Stimulated activated CD4-positive, alpha-beta T cell treated with anti-CD3 and anti-CD28 coated beads, Interleukin-12 subunit alpha, Interleukin-12 subunit beta, amount 100 ng/mL, for 48 hours (primary cell): ENCODE measurements around the gene MUC3A.

Experiments used
- DNase-seq, 3 donors: peaks; one replicate each; pipeline ENCODE4 v3.0.0-alpha.2; 2020; ENCODE audit warnings: low read depth in 2 of 3, low spot score in 1 of 3

The MUC3A gene

DNA sequence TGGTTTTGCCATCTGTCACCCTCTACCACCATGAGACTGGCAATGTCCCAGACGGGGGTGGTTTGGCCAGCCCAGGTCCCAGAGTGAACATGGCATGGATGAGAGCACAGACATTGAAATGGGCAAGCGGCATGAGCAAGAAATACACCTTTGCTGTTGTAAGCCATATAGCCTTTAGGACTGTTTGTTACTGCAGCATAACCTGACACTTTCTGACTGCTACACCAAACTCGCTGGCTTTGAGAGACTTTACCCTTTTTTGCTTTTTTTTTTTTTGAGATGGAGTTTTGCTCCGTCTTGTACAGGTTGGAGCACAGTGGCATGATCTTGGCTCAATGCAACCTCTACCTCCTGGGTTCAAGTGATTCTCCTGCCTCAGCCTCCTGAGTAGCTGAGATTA is 5.2 kb upstream of the MUC3A start:
- no peak for DNase-seq

DNA sequence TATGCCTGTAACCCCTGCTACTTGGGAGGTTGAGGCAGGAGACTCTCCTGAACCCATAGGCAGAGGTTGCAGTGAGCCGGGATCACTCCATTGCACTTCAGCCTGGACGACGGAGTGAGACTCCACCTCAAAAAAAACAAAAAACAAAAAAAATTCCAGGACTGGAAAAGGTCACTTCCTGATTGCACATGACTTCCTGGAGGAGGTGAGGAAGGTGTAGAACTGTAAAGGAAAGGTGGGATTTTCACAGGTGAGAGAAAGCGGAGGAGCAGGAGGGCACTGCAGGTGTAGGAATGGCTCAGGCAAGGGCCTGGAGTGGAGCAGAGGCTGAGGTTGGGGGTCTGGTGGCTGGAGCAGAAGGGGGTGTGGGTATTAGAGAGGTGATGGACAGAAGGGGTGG is 3.2 kb upstream of the MUC3A start:
- no peak for DNase-seq

DNA sequence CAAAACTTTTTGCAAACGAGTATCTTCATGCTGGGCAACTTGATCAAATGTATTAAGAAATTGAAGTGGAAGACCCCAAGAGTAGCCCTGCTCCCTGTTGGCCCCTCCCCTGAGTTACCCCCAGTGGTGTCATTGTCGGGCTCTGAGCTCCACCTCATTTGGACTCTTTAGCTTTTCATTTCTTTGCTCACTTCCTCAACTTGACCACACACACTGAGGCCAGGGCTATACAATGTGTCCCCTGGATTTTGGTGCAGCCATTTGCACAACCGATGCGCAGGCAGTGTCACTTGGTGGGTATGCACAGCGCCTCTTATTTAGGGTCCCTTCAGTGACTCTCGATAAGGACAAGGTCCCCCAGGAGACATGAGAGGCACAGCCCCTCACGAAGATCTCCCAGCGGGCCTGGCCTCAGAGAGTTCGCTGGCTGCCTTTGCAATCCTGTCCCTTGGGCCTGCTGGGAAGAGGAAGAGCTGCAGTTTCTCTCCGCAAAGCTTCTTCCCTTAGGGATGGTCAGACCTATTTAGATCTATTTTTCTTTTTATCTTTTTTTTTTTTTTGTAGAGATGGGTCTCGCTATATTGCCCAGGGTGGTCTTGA is 2.5 kb upstream of the MUC3A start:
- no peak for DNase-seq

DNA sequence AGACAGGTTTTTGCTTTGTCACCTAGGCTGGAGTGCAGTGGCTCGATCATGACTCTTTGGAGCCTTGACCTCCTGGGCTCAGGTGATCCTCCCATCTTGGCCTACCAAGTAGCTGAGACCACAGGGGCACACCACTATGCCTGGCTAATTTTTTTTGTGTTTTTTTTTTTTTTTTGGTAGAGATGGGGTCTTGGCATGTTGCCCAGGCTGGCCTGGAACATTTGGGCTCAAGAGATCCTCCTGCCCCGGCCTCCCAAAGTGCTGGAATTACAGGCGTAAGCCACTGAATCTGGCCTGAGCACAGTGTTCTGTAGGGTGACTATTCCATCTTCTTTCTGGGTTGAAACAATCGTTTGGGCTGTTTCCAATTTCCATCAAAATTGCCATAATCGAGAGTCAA is 1.5 kb upstream of the MUC3A start:
- no peak for DNase-seq

DNA sequence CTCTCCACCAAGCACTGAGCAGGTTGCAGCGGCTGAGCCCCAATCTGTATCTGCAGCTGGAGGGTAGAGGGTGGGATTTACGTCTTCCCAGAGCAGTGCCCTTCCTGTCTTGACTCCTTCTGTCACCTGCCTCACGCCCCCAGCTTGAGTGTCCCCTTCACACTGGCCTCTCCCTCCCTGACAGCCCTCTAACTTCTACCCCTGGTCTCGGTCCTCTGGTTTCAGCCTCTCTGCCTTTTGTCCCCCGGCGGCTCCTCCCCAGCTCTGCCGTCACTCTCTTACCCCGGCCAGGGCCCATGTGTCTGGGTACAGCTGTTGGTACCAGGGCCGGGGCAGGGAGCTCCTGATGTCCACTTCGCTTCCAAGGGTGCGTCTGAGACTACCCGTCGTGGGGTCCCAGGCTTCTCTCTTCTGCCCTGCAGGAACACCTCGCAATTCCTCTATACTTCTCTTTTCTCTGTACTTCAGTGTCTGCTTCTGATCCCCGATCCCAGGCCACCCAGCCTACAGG is 654 bp downstream of the MUC3A start:
- no peak for DNase-seq

DNA sequence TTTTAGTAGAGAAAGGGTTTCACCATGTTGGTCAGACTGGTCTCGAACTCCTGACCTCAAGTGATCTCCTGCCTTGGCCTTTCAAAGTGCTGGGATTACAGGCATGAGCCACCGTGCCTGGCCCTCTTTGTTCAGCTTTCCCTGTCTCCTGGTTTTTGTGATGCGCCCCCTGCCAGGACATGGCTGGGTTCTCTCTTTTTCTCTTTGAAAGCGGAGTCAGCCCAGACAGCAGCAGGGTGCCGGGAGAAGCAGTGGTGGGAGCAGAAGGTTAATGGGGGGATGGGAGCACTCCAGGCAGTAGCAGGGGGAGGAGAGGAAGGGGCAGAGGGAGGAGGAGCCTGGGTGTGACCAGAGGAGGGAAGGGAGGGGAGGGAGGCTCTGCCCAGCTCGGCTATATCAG is 1.8 kb downstream of the MUC3A start:
- no peak for DNase-seq

DNA sequence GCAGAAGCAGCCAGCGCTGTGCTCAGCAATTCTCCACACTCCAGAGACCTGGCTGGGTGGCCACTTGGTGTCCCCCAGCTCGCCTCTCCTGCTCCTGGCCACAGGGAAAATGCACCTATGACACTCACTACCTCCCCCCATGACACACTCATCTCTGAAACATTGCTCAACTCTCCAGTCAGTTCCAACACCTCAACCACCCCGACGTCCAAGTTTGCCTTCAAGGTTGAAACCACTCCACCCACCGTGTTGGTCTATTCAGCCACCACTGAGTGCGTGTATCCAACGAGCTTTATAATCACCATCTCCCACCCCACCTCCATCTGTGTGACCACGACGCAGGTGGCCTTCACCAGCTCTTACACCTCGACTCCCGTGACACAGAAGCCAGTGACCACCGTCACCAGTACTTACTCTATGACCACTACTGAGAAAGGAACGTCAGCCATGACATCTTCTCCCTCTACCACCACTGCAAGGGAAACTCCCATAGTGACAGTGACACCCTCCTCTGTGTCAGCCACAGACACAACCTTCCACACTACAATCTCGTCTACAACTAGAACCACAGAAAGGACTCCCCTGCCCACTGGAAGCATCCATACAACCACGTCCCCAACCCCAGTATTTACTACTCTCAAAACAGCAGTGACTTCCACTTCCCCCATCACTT is 2.7 kb downstream of the MUC3A start:
- no peak for DNase-seq

DNA sequence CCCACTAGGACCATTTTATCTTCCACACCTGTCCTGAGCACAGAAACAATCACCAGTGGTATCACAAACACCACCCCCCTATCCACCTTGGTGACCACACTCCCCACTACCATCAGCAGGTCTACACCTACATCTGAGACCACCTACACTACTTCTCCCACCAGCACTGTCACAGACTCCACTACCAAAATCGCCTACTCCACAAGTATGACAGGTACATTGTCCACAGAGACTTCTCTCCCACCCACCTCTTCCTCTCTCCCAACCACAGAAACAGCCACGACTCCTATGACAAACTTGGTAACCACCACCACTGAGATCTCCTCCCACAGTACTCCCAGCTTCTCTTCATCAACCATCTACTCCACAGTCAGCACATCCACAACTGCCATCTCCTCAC is 3.3 kb downstream of the MUC3A start:
- DNase-seq: no peak

DNA sequence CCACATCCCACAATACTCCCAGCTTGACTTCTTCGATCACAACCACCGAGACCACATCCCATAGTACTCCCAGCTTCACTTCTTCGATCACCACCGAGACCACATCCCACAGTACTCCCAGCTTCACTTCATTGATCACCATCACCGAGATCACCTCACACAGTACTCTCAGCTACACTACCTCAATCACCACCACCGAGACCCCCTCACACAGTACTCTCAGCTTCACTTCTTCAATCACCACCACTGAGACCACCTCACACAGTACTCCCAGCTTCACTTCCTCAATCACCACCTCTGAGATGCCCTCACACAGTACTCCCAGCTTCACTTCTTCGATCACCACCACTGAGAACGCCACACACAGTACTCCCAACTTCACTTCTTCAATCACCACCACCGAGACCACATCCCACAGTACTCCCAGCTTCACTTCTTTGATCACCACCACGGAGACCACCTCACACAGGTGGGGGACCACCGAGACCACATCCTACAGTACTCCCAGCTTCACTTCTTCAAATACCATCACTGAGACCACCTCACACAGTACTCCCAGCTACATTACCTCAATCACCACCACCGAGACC is 8.6 kb downstream of the MUC3A start:
- DNase-seq: no peak

DNA sequence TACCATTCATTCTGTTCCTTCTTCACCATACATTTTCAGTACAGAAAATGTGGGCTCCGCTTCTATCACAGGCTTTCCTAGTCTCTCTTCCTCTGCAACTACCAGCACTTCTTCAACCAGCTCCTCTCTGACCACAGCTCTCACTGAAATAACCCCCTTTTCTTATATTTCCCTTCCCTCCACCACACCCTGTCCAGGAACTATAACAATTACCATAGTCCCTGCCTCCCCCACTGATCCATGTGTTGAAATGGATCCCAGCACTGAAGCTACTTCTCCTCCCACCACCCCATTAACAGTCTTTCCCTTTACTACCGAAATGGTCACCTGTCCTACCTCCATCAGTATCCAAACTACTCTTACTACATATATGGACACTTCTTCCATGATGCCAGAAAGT is 10.6 kb downstream of the MUC3A start:
- no peak for DNase-seq

DNA sequence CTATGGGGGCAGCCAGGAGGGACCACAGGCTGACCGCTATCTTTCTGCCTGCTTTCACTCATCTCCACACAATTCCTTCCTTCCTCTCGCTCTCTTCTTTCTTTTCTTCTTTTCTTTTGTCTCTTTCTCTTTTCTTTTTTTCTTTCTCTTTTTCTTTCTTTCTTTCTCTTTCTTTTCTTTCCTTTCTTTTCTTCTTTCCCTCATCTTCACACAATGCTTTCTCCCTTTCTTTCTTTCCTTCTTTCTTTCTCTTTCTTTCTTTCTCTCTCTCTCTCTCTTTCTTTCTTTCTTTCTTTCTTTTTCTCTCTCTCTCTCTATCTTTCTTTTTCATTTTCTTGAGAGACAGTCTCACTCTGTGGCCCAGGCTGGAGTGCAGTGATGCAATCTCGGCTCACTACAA is 13.2 kb downstream of the MUC3A start:
- no peak for DNase-seq

DNA sequence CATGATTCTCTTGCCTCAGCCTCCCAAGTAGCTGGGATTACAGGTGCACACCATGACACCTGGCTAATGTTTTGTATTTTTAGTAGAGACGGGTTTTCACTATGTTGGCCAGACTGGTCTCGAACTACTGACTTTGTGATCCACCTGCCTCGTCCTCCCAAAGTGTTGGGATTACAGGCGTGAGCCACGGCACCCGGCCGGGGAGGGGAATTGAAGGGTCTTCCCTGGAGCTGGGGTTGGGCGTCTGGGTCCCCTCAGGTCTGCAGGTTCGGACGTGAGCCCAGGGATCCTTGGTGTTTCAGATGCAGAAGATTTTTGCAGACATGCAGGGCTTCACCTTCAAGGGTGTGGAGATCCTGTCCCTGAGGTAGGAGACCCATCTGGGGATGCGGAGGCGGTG is 14.1 kb downstream of the MUC3A start:
- no peak for DNase-seq

DNA sequence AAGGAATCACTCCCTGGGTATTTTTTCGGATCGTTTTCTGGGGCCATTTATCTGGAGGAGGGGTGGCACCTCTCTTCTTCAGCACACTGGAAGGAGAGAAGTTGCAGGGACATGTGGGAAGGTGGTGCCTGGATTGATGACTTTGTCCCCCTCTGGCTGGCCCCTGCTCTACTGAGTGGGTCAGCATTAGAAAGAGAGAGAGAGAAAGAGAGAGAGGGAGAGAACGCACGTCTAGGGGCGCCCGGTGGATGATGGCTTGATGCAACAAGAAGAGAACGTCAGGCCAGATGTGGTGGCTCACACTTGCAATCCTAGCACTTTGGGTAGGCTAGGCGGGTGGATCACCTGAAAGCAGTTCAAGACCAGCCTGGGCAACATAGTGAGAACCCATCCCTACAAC is 14.5 kb downstream of the MUC3A start:
- DNase-seq: no peak

DNA sequence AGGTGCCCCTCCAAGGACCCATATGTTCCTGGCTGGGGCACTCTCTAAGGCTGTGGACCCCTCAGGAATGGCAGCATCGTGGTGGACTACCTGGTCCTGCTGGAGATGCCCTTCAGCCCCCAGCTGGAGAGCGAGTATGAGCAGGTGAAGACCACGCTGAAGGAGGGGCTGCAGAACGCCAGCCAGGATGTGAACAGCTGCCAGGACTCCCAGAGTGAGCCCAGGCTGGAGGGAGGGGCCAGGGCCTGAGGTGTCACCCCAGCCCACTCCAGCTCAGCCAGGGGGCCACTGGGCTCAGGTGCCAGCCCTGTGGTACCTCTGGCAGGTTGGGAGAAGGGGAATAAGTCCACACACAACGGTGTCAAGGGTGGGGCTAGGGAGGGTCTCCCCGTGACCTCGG is 15.3 kb downstream of the MUC3A start:
- DNase-seq: no peak

DNA sequence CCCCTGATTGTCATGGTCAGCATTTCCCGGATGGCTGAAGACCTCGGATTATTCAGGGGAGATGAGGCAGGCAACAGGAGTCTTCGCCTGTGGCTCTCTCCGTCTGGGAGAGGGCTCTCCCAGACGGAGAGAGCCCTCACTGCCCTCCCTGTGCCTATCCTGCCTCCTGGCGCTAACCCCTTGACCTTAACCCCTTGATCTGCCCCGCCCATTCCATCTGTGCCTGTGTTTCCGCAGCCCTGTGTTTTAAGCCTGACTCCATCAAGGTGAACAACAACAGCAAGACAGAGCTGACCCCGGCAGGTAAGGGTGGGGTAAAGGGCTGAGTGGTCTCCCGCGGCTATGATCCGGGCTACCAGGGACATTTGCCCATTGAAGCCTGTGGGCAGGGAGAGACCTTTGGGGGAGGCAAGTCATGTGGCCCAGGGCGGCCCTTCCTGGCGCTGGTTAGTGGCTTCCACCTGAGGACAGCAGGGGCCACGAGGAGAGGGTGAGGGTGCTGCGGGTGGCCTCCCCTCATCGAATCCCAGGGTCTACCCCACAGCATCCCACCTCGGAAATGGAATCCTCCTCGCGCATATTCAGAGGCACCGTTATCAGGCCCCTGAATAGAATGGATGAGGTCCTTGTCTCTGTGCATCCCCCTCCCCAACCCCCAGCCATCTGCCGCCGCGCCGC is 15.8 kb downstream of the MUC3A start:
- no peak for DNase-seq

DNA sequence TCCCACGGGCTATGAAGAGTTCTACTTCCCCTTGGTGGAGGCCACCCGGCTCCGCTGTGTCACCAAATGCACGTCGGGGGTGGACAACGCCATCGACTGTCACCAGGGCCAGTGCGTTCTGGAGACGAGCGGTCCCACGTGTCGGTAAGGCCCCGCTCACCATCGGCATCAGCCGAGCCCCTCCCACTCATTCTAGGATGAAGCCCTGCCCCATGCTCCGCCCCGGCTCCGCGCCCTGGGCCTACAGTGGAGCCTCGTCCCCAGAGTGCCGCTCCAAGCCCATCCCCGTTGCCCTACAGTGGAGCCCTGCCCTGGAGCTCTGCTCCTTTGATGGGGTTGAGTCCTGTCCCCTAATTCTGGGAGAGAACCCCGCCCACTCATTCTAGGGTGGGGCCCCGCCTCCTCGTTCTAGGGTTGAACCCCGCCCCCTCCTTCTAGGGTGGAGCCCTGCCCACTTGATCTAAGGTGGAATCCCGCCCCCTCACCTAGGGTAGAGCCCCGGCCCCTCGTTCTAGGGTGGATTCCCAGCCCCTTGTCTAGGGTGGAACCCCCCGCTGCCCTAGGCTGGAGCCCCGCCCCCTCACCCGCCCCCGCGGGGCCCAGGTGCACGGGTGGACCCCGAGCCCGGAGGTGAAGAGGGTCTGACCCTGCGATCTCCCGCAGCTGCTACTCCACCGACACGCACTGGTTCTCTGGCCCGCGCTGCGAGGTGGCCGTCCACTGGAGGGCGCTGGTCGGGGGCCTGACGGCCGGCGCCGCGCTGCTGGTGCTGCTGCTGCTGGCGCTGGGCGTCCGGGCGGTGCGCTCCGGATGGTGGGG is 16.6 kb downstream of the MUC3A start:
- DNase-seq: peak; percentile 72 to 85 (median 80)

DNA sequence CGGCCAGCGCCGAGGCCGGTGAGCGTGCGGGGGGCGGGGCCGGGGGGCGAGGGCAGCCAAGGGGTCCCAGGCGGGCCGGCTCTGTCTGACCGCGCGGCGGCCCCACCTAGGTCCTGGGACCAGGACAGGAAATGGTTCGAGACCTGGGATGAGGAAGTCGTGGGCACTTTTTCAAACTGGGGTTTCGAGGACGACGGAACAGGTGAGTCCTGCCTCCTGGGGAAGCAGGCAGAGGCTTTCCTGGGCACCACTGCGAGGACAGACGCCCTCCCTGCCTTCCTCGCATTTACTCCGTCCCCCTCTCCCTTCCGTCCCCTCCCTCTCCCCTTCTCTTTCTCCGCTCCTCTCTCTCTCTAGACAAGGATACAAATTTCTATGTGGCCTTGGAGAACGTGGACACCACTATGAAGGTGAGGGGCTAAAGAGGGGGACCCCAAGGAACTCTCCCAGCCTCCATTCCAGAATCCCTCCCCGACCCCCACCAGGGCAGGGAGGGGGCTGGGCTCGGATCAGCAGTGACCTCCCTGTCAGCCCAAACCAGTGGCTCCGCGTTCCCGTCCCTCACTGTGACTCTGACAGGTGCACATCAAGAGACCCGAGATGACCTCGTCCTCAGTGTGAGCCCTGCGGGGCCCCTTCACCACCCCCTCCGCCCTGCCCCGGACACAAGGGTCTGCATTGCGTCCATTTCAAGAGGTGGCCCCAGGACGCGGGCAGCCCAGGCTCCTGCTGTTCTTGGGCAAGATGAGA is 17.4 kb downstream of the MUC3A start:
- no peak for DNase-seq

DNA sequence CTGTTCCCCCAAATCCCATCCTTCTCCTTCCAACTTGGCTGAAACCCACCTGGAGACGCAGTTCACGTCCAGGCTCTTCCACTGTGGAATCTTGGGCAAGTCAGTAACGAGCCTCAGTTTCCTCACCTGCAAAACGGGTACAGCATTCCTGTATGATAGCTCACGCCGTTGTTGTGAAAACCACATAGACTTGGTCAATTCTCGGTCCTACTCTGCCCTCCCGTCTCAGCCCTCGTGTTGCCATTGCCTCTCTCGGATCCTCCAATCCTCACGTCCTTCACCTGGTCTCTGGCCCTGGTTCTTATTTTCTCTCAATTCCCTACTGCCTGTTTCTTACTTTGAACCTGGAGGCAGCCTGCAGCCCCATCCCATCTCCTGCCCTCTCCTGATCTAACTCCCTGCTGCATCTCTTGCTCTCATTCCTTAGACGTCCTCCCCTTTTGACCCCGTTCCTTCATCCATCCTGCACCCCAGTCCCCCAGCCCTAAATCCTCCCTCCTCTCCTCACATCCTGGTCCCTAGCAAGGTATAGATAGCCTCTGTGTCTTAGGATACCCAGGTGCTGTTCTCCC is 18.0 kb downstream of the MUC3A start:
- no peak for DNase-seq

DNA sequence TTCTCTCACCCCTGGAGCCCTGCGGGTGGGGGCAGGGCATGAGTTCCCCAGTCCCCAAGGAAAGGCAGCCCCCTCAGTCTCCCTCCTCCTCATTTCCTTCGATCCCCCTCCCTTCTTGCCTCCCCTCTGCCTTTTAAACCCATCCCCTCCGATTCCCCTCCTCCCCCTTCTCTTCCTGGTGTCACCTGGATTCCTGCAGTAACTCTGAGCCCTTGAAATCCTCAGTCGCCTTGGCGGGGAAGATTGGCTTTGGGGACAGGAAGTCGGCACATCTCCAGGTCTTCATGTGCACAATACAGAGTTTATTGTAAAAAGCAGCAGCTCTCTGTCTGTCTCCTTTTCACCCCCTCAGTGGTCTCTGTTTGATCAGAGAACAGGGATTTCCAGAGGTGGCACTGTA is 18.7 kb downstream of the MUC3A start:
- no peak for DNase-seq

DNA sequence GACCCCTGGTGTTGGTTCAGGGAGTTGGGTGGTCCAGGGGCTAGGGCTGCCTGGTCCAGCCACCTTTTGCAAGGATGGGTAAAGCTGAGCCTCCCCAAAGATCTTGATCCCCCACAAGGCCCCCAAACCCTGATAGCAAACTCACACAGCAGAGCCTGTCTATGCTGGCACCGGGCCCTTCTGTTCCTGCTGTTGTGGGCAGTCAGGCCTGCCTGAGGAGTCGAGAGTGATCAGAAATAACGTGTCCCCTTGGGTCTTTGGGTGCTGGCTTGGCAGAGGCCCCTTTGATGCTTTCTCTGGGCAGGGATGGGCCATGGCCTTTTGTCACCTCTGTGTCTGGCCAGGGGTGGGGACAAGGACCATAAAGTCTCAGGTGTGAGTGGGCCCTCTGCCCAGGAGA is 19.3 kb downstream of the MUC3A start:
- no peak for DNase-seq
